GM19023 (cell line): ENCODE measurements around the gene COL25A1.

Experiments used
- ATAC-seq: cut with Tn5 transposase; IDR thresholded peaks from one replicate; pipeline ENCODE4 v1.9.1; 2021; ENCODE audit warnings: mild to moderate bottlenecking, moderate library complexity; ENCODE audit not compliant: unreplicated experiment

The COL25A1 gene

DNA sequence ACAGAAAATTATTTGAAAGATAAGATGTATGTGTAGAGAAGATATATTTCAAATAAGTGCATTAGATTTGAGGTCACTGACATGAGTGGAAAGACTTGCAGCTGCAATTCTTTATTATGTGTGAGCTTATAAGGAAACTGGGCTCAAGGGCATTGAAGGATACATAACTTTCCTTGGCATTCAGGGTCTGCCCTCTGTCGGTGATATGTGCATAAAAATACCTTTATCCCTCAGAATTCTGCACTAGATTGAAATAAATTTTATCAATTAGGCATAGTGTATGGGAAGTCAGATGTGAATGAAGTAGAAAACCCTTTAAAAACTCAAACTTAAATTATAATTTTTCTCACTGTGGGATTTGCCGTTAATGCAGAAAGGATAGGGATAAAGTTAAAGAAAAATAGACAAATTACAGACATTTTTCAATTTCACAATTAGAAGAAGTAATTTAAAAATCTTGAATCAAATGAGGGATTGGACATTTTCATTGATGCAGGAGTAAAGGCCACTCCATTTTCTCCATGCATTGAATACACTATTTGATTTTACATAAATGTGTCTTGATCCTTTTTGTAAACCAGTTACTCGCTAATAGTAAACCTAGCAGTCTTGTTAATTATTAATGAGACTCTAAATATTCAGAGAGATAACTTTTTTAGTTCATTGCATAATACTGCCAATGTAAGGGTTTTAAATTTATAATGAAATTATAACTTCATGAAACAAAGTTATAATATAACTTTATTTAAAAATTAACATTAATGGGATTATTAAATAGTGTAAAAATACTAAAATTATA lies 518.6 kb downstream of the COL25A1 start:
- ATAC-seq = no peak

DNA sequence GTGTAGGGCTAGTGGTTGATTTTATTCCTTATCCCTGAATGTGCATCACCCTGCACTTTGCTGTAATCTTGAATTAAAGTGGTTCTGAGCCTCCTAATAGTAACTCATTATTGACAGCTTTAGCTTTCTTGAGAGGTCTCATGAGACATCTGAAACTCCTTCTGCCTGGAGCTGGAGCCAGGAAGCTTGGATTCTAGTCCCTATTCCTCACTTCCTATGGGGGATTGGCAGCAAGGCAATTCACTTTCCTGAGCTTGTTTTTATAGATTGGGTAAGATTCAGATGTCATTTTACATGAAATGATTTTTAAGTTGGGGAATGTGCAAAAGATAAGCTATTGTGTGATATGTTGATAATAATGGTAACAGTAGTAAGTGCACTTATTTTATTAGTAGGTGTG lies 522.5 kb downstream of the COL25A1 start:
- no peak for ATAC-seq

- ATAC-seq = no peak
Observed at GRCh38 chr4:108777388-108777787, 525.1 kb downstream of the COL25A1 start.

- ATAC-seq = no peak
Observed at GRCh38 chr4:108775921-108776320, 526.5 kb downstream of the COL25A1 start.

DNA sequence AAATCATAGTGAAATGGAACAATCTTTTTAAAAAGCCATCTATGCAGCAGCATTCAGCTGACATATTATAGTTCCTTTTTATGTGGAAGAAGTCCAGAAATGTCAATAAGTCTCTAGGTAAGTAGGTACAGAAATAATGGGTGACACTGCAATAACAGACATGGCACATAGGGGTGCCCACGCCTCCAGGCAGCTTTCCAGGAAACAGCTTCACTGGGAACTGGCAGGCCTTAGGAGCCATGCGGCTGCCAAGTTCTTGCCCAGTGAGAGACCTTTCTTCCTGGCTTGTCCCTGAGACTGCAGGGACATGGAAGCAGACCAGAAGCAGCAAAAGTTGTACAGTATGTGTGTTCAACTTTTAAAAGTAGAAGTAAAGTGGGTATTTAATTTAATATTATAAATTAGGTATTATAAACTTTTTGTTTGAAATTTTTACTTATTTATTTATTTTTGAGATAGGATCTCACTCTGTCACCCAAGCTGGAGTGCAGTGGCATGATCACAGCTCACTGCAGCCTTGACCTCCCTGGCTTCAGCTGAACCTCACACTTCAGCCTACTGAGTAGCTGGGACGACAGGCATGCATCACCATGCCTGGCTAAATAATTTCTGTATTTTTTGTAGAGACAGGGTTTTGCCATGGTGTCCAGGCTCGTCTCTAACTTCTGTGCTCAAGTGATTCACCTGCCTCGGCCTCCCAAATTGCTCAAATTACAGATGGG lies 527.5 kb downstream of the COL25A1 start:
- ATAC-seq = no peak

DNA sequence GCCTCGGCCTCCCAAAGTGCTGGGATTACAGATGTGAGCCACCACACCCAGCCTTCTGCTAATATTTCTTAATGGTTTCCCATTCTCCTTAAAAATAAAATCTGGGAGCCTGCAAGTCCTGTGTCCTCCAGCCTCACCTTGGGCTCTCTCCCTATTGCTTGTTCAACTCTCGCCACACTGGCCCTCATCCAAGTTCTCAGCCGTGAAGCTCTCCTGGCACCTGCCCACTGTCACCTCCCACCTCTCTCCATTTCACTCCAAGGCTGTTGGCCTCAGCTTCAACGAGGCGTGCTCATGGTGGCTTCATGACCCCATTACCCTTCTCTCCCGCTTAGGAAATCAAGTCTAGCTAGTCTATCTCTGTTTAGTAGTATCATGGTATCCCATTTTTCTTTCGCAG lies 530.1 kb downstream of the COL25A1 start:
- ATAC-seq = no peak

DNA sequence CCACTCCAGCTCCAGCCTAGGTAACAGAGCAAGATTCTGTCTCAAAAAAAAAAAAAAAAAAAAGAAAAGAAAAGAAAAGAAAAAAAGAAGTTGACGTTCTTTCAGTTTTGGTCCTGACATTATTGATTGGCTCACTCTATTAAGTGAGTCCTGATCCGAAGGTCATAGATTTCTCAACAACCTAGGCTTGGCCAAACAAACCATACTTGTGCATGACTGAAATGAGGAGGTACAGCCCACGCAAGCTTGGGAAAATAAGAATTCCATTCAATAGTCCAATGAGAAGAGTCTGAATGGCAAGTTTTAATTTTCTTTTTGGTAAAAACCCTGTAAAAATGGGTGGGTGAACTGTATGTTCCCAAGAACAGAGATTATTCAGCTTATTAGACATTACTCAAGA lies 536.4 kb downstream of the COL25A1 start:
- no peak for ATAC-seq

- no peak for ATAC-seq
Observed at GRCh38 chr4:108763986-108764385, 538.5 kb downstream of the COL25A1 start.

- ATAC-seq = no peak
Observed at GRCh38 chr4:108763226-108763593, 539.2 kb downstream of the COL25A1 start.

- no peak for ATAC-seq
Observed at GRCh38 chr4:108762559-108763225, 539.8 kb downstream of the COL25A1 start, which contains the start of gene ETNPPL. Gene ETNPPL, minus strand, starts transcription at chr4:108763053. Its CDS starts 155 bp downstream, at chr4:108762898.
